MM.1S (cell line): ENCODE results near the gene TMEM150C.

Experiments
- CTCF ChIP-seq: fragments of 300-600 bp; sonication (generic); IDR thresholded peaks from 2 replicates; pipeline ENCODE4 v1.5.1; 2016; ENCODE audit warnings: antibody characterized with exemption, low read length, mixed read lengths
- EZH2 ChIP-seq: fragments of 300-600 bp; sonication (generic); optimal IDR thresholded peaks from 2 replicates; pipeline ENCODE3; 2017; ENCODE audit warnings: low read depth, mild to moderate bottlenecking, antibody characterized with exemption, low read length, mixed read lengths

DNA sequence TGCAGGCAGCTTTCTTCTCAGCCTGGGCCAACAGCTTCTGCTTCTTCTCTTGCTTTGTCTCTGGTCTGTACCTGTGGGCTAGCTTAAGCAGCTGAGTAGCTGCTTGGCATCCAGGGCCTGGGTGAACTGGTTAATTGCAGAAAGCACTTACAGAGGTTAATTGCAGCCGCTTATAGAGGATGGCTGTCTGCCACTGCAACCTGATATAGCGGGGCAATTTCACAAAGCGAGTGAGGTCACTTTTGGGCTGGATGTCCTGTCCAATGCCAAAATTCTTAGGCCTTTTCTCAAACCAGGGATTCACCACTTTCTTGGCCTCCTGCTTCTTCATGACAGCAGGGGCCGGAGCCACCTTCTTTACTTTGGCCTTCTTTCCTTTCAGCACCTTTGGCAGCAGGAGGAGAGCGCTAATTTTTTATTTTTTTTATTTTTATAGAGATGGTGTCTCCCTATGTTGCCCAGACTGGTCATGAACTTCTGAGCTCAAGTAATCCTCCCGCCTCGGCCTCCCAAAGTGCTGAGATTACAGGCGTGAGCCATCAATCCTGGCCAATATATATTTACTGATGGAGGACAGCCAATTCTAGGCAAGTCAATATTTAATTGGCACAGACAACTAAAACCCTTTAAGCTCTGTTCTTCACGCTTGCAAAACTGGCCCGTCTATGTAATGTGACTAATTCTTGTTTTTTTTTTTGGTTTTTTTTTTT, 70.4 kb downstream of the TMEM150C start:
- no peak for TF ChIP-seq CTCF
- TF ChIP-seq EZH2: no peak
